Left kidney (tissue), 8 donors: Measurements from ENCODE around the gene INSYN2B. TPM values are rescaled to one million over a fixed set of nuclear protein-coding genes. Genes with fewer than 3 reads are reported as not detected.

Source experiments
- DNase-seq: peaks from one replicate; pipeline ENCODE4 v3.0.0-alpha.2; 2013
- long read RNA-seq, 8 donors: transcript quantifications; one replicate each; lab custom pipeline, GENCODE V29; 2026
- polyA plus RNA-seq: library from polyadenylated mRNA; unstranded; fragments of 120-200 nt; gene quantifications from one replicate; pipeline ENCODE4 v1.2.1, GENCODE V29; 2013; ENCODE audit not compliant: insufficient read length

Gene INSYN2B
- polyA plus RNA-seq, result 1.7 TPM
- long read RNA-seq, donor 1, result 0 reads
- long read RNA-seq, donor 2, partial matches to known transcripts, result 0 of 1 reads
- long read RNA-seq, donor 2, other reads (novel, unspliced or antisense), result 0 of 1 reads
- long read RNA-seq, donor 3, result 0 reads
- long read RNA-seq, donor 4, result 0 reads
- long read RNA-seq, donor 5, partial matches to known transcripts, result 0 of 1 reads
- long read RNA-seq, donor 5, other reads (novel, unspliced or antisense), result 0 of 1 reads
- long read RNA-seq, donor 6, result 0 reads
- long read RNA-seq, donor 7, result 0 reads
- long read RNA-seq, donor 8, result 0 reads

DNA sequence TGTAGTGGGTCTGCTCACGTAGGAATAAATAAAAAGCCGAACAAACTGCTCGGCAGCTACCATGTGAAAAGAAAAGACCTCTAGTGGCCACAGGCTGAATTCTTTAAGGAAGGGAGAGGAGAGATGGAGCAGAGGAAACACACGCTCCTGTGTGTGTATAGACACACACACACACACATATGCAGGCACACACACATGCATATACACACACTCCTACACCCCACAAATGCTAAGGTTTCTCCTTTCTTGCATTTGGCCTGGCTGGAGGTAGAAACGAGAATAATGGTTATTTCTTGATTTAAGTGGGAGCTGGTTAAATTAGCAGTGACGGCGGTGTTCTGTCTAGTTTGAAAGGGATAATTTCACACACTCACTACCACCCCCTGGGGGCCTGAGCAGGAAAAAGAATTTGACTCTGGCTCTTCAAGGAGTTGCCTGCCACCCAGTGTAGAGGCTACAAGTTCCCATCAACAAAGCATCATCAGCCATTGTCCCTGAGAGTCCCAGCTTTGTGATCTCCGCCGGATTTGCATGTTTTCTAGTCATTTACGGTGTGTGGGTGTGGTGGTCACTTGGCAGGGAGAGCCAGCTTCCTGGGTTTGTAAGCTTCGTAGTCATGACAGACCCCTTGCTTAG, at the start of gene INSYN2B:
TSS of gene INSYN2B (minus strand) at position 78 of the 636 bp plus-strand sequence. CDS start 96,597 bp downstream, outside the sequence.
- DNase-seq, result peak; percentile 91

DNA sequence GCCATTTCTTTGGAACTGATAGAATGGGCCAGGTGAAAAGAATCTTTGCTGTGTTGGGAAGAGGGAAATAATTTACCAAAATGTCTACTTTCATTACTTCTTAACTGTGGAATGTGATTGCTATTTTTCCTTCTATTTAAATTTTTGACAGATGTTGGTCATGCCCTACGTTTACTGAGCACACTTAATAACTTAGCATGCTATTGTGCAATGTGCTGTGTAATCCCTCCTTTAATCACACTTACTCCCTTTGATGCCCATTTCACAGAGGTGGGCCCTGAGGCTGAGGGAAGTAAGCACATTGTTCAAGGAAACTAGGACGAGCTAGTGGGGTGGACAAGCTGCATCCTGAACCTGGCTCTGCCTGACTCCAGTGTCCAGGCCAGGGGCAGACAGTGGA, 47.8 kb upstream of the INSYN2B start:
- no peak for DNase-seq

DNA sequence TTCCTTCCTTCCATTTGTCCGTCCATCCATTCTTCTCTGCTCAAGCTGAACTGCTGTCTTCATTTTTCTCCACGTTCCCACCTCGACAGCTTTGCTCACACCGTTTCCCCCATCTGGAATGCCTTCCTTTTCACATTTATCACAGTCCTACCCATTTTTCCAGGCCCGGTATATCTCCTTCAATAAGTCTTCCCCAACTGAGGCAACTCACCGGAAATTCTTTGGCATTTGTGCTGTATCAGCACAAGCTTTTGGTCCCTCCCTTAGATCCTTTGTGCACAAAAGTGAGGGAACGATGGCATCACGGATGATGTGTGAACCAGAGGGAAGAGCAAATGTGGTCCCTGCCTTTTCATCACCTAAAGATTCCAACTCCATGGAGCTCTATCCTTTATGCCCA, 45.6 kb upstream of the INSYN2B start:
- DNase-seq, result no peak

DNA sequence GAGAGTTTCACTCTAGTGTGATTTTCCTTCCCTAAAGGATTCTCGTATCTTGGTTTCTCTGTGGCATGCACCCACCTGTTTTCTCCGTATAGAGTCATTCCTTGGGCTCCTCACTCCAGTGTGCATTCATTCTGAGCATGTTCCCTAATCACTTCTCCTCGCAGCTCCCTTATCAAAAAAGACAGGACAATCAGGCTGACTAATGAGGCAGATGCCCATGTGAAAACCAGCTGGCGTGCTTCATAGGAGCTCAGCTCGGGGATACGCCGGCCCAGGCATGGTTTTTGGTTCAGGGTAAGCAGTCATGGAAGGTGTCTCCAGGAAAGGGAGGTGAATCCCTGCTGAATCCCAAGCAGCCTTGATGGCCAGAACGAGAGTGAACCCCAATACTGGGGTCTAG, 41.2 kb upstream of the INSYN2B start:
- no peak for DNase-seq

DNA sequence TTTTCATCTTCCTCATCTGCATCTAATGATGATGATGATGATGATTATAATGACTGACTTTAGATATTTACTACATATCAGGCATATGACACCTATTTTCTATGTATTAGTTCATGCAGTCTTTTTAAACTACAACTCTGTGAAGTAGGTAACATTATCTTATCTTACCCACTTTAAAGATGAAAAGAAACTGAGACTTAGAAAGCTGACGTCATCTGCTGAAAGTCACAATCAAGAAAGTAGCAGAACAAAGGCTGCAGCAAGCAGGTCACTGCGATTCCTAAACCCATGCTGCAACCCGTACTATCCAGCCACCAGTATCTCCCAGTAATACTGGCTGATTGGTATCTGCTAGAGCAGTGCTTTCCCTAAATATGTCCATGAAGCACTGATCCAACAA, 40.1 kb upstream of the INSYN2B start:
- DNase-seq, result no peak

DNA sequence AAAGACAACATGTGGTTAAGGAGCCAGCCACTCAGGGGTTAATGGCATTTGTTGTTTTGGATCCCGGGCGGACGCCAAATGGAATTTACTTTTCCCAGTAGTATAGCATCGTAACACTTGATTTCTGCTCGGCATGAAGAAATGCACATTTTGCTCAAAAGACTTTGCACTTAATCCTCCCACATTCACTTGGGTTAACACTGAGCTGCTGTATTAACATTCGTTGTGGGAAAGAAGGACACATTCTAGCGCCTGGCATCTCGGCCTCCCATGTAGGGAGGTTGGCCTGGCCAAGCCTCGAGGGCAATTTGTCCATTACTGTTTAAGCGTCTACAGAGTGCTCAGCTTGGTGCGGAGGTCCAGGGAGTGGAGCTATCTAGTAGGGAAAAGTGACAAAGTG, 32.3 kb upstream of the INSYN2B start:
- no peak for DNase-seq

DNA sequence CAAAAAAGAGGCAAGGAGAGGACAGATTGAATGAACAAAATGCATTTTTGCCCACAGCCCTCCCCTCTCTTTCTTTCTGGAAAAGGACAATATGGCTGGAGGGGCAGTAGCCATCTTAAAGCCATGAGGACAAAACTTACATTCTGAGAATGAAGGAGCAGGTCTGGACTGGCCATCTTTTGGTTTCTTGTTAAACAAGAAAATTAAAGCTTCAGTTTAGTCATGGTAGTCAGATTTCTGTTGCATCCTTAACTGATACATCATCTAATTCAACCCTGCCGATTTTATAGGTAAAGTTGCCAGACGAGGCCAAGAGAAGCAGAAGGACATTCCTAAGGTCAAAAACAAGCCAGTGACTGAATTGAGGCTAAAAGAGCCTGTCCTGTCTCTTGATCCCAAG, 31.5 kb upstream of the INSYN2B start:
- no peak for DNase-seq

DNA sequence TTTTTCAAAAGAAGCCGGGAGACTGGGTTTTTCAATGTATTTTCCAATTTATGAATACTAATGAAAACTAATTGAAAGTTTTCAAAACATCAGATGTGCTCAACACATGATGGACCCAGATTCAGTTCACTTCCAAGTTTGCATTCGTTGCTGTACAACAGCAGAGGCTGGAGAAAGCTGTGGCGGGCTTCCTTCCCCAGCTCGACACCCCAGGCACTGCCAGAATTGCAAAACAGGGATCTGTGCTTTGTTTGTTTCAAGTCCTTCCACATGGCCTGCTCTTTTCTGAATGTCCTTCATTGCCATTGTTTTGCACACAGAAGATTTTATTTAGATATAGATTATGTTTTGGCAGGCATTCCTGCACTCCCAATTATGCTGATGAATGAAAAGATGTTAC, 30.3 kb upstream of the INSYN2B start:
- DNase-seq, result no peak

DNA sequence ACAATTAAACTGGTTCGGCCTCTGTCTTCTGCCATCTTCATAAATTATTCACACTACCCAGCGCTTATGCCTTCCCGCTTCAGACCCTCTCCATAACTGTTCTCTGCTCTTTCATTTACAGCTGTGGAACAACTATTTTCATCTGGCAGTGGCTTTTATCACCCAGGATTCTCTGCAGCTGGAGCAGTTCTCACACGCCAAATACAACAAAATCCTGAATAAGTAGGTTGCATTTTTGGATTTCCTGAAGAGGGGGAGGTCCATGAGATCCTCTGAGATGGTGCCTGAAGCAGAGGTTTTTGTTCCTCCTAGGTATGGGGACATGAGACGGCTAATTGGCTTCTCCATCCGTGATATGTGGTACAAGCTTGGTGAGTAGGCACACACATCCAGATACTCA, 28.1 kb upstream of the INSYN2B start:
- DNase-seq, result no peak

DNA sequence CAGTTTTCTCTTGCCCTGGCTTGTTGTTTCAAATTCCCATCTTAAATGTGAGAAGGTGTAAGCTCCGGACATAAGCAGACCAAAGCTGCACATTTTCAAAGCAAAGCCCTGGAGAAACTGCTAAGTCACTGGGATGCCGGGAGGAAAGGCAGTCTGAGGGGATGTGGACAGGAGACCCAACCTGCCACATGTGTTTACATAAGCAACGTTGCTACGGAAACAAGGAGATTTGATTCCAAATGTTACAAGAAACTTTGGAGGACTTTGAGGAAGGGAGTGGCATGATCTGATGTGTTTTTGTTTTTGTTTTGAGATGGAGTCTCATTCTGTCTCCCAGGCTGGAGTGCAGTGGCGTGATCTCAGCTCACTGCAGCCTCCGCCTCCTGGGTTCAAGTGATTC, 25.7 kb upstream of the INSYN2B start:
- peak; percentile 35 for DNase-seq

DNA sequence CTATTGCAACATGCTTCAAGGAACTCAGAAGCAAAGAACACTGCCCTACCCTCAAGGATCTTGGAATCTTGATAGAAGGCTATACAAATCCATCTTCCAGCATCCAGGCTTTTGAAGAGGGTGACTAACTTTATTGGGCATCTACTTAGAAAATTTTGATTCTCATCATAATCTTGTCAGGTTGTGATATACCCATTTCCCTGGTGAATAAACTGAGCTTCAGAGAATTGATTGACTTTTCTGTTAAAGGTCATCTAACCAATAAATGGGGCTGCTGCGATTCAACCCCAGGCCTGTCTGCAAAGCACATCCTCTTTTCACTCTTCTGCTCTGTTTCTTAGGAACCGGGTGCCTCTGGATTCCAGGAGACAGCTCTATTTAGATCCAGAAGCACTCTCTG, 19.9 kb upstream of the INSYN2B start:
- no peak for DNase-seq

DNA sequence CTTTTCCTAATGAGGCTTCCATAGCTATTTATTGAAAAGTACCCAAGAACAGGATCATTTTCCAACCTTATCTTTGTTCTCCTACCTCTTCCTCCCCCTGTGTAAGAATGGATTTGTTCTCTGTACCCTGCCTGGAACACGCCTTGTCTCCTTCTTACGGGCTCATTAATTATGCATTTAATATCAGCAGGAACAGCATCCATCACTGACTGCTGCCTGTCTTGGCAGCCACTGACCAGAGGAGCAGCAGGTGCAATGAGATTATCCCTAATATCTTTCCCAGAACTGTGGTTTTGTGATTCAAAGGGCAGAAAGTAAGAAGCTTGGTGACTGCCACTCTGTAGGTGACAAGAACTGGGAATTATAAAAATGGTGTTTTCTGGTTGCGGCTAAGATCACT, 19.3 kb upstream of the INSYN2B start:
- no peak for DNase-seq

DNA sequence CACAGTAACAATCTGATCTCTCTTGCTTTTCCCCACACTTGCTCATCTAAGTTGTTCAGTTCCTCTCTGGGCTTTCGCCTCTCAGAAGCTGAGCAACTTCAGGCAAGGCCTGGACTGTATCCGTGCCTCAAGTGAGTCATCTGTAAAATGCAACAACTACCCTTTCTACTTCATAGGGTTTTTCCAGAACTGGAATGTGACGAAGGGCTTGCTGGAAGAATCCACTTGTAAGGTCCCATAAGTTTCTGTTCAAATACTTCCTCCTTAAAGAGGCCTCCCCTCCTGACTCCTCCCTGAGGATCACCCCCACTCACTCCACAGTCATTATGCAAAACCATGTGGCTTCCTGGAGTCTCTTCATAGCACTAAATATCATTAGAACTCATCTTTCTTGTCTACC, 17.5 kb upstream of the INSYN2B start:
- DNase-seq, result no peak

DNA sequence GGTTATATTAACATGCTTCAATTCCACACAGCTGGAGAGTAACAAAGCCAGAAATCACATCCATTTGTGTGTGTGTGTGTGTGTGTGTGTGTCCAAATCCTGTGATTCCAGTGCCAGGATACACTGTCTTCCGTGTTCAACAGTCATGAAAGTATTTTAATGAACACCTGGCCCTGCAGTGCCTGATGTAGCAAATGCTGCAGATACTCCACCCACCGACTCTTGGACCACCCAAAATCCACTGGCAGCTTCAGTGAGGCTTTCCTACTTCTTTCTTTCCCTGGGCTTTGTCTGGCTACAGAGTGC, 13.1 kb upstream of the INSYN2B start:
- DNase-seq, result no peak

DNA sequence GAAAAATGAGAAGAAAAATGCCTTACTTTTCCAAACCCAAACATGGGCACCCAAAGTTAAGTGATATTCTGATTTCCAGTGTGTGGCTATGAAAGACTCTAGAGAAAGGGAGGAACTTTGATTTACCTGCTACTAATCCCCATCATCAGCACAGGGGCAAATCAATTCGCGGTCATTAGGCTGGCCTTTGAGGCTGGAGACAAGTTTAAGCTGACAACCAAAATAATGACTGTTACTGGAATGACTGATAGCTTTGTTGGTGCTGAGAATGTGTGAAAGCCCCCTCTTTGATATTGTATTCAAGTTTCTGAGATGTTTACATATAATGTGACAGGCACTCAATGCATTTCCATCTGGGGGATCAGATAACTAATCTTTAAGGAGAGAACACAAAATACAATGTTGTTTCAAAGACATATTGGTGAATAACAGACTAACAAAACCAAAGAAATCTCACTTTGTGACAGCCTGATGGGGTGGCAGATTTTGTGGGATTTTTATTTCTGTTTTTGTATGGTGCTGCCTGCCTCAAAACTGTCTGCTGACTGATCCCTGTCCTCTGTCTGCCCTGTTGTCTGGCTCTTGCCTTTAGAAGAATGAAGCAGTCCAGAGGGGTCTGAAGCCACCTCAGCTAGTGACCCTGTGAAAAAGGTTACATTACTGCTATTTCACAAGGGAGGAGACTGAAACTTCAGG, 12.6 kb upstream of the INSYN2B start:
- DNase-seq, result no peak

DNA sequence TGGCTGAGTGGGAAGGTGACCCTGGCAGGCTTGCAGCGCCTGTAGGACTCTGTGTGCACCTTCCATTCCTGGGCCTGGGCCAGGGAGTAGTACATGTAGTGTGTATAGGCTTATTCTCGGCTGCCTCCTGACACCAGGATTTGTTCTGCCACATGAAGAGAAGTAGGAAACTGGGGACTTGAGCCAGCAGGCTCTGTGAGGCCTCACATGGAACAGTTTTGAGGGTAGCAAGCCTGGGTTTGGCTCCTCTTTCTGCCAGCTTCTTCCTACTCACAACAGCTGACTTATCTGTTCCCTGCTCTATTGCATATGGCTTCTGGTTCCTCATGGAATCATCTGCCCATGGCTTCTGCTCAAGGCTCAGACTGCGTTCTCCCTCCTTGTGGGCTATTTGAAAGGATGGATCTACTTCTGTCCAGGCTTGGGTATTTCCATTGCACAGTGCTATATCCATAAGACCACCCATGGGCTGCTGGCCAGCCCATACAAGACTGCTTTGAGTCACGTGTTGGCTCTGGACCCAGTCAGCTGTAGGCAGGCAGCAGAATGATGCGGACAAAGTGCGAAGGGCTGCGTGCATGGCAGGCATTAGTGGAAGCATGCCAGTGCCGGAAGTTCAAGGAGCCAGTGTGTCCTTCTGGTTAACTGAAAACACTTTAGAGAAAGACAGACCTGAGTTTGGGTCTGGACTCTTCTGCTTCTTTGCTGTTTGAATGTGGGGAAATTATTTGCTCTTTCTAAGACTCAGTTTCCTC, 11.0 kb upstream of the INSYN2B start:
- DNase-seq, result no peak

DNA sequence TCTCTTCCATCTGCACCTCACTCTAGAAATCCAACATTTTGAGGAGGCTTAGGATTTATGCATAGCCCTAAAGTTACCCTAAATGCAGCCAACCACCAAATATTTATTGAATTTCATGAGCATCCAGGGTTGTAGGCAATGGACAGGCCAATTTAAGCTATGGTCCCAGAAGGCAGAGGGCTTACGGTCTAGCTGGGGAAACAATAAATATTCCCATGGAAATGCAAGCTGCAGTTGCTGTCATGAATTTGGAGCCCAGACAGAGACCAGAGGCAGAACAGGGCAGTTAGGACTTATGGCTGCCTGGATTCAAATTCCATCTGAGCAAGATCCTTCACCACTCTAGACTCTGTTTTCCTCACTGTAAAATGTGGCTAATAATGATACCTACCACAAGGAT, 9.1 kb upstream of the INSYN2B start:
- no peak for DNase-seq

DNA sequence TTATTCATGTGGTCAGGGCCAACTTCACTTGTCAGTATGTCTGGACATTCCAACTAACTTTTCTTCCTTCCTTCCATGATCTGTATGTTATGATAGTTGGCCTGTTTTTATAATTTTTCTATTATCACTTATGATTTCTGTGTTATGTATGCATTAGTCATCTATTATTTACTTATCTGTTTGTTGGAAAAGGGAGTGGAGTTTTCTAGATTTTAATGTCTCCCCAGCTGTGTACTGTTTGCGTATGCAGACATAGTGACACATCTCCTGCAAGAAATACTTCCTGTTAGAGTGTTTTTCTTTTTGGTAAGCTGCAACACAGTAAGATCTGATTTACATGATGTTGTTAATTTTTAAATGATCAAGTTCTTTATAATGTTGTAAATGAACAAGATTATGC, 8.7 kb upstream of the INSYN2B start:
- no peak for DNase-seq

DNA sequence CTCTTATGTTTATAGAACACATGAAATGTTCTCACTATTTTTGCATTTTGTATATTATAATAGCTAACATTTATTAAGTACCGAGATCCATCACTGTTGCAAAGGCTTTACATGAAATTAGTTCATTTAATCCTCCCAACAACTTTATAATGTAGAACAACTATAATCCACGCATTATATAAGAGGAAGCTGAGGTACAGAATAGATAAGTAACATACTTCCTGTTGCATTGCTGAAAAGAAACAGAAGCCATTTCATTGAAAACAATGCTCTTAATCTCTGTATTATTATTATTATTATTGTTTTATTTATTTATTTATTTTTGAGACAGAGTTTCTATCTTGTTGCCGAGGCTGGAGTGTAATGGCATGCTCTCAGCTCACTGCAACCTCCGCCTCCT, 7.9 kb upstream of the INSYN2B start:
- no peak for DNase-seq

DNA sequence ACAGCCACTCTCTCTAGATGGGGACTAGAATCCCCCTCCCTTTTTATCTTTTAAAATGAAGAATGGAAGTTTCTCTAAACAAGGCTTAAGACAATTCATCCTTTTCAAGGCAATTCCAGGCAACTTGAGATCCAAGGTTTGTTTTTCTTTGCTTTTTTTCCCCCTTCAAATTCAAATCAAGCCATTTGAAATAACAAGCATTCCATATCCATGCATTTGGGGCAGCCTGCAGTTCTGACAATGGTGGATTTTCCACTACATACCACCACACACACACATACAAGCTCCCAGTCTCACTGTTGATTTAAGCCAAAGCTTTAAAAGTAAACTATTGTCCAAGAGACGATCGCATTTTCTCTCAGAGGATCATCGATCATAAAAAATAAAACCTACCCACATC, 424 bp downstream of the INSYN2B start:
- DNase-seq, result no peak

DNA sequence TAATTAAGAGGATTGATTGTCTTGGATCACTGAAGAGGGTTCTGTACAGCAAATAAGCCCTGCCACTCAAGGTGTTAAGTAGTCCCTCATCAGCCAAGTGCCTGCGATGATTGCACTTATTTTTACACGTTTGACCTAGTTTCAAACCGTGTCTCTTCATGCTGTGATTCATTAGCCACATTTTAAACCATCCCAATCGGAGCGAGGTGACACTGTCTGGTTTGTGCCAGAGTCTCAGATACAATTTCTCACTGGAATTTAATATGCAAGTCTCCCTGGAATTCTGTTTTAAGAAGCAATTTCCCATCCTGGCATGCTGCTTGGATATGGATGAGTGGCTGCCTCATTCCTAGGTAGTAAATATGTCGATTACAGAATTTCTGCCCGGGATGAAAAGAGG, 1.6 kb downstream of the INSYN2B start:
- DNase-seq, result no peak

DNA sequence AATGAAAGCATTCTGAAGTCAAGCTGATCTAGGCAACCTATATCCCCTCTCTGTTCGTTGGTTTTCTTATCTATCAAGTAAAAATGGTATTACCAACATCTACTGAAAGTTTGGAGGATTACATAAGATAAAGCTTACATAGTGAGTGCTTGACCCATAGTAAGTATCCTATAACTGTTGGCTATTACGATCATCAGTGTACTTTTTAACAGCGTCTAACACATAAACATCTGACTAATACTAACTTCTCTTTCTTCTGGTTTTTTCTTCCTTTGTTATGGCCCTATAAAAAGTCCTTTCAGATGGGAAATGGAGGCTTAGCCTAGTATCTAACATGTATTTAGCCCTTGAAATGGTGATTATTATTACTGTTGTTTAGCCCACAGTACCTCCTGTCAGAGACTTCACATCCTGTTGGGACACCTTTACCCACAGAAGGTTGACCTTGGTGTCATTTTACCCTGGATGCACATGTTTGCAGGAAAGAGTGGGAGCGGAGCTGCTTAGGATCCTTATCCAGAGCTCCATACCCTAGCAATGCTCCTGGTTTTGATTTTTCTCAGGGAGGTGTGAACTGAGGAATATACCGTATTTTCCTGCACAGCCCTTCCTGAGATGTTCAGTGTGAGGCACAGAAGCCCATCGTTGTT, 6.0 kb downstream of the INSYN2B start:
- DNase-seq, result no peak

DNA sequence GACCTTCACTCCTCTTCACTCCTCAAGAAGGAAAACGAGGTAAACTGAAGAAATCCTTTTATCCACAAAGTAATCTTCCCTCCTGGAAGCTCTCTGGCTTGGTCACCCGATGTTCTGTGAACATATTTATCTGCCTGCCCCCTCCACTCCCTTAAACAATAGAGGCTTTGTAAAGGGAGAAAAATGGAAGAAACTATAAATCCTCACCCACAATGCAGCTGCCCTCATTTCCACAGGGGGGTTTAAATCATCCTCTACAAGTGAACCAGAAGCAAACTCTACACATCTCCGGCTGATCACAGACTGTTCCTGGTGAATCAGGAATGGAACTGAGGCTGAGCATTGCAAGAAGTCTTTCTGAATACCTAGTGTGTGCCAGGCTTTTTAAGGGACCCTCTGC, 7.2 kb downstream of the INSYN2B start:
- DNase-seq, result no peak
